B cell (primary cell): ENCODE results near the gene TMEM145.

Source experiments
- EZH2 ChIP-seq: IDR thresholded peaks from 2 replicates; pipeline ENCODE4 v1.6.1; 2012; ENCODE audit warnings: borderline replicate concordance, low read depth, mild to moderate bottlenecking, moderate library complexity, low read length; ENCODE audit not compliant: insufficient read depth, poor library complexity, severe bottlenecking
- TF ChIP-seq, protein P1 (sequence below): fragments of 200-600 bp; IDR thresholded peaks from one replicate; pipeline ENCODE4 v1.8.0; 2022; ENCODE audit warnings: antibody characterized with exemption, mild to moderate bottlenecking

DNA sequence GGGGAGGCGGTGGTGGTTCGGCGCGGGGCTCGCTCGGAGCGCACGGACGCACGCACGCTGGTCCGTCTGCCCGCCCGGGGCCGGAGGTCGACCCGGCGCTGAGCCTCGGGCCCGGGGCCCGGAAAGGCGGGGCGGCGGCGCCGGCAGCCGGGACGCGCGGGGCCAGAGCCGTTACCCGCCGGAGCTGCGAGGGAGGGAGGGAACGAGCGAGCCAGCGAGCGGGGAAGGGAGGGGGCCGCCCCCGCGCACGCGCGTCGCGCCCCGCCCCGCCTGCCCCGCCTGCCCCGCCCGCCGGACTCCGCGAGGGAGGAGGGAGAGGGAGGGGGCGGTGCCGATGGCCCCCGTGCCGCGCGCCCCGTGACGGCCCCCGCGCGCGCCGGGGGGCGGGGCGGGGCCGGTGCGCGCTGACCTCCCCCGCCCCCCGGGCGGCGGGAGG, 29.0 kb upstream of the TMEM145 start:
- TF ChIP-seq, protein P1, sequence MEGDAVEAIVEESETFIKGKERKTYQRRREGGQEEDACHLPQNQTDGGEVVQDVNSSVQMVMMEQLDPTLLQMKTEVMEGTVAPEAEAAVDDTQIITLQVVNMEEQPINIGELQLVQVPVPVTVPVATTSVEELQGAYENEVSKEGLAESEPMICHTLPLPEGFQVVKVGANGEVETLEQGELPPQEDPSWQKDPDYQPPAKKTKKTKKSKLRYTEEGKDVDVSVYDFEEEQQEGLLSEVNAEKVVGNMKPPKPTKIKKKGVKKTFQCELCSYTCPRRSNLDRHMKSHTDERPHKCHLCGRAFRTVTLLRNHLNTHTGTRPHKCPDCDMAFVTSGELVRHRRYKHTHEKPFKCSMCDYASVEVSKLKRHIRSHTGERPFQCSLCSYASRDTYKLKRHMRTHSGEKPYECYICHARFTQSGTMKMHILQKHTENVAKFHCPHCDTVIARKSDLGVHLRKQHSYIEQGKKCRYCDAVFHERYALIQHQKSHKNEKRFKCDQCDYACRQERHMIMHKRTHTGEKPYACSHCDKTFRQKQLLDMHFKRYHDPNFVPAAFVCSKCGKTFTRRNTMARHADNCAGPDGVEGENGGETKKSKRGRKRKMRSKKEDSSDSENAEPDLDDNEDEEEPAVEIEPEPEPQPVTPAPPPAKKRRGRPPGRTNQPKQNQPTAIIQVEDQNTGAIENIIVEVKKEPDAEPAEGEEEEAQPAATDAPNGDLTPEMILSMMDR = no peak
- no peak for TF ChIP-seq EZH2
